ENCODE data around the gene CFAP47.

GRCh38 chrX:36087366-36087765 is 167.8 kb downstream of the CFAP47 start:
- TF ChIP-seq PHF8 (conservative IDR thresholded peaks at IDR 0.05; ENCODE audit: low read depth, low read length) = no peak
- TF ChIP-seq CTCF (IDR thresholded peaks at IDR 0.05; ENCODE audit: control extremely low read depth in 1 of 3, insufficient read depth in 1 of 3, low read depth in 1 of 3, low read length in 3 of 3) = no peak
- TF ChIP-seq JUND (IDR thresholded peaks at IDR 0.05; ENCODE audit: low read length) = no peak
- no peak for TF ChIP-seq ATF3 (IDR thresholded peaks at IDR 0.05; ENCODE audit: insufficient read depth, low read depth, low read length)
- no peak for TF ChIP-seq EGR1 (IDR thresholded peaks at IDR 0.05; ENCODE audit: borderline replicate concordance, low read depth, low read length)
- no peak for TF ChIP-seq RFX5 (IDR thresholded peaks at IDR 0.05; ENCODE audit: borderline replicate concordance, low read depth, low read length)

Measured in H1 (cell line).